ENCODE data around the gene PLAC1.
A peak's percentile ranks its signal among the peaks of the same experiment; 100 is the strongest.

Gene PLAC1

GRCh38 chrX:134571796-134572195 lies 86.5 kb downstream of the PLAC1 start:
- no peak for DNase-seq

GRCh38 chrX:134570899-134571298 lies 87.4 kb downstream of the PLAC1 start:
- no peak for DNase-seq

GRCh38 chrX:134570509-134570846 lies 87.8 kb downstream of the PLAC1 start:
- no peak for DNase-seq

- no peak for DNase-seq
These were observed 89.0 kb downstream of the PLAC1 start for GRCh38 chrX:134569306-134569705.

GRCh38 chrX:134568285-134569016 lies 89.8 kb downstream of the PLAC1 start:
- no peak for DNase-seq

GRCh38 chrX:134566506-134566905 lies 91.8 kb downstream of the PLAC1 start:
- no peak for DNase-seq

GRCh38 chrX:134562002-134562401 lies 96.3 kb downstream of the PLAC1 start:
- DNase-seq: no peak

- no peak for DNase-seq
These were observed 100.1 kb downstream of the PLAC1 start for GRCh38 chrX:134558133-134558532.

- DNase-seq: no peak
These were observed 104.0 kb downstream of the PLAC1 start for GRCh38 chrX:134554291-134554690.

- DNase-seq: no peak
These were observed 105.9 kb downstream of the PLAC1 start for GRCh38 chrX:134552351-134552750.

GRCh38 chrX:134551376-134552048 lies 106.8 kb downstream of the PLAC1 start:
- DNase-seq: no peak

GRCh38 chrX:134548257-134549201 lies 109.7 kb downstream of the PLAC1 start:
- DNase-seq: no peak

- no peak for DNase-seq
These were observed 111.1 kb downstream of the PLAC1 start for GRCh38 chrX:134547047-134547679.

GRCh38 chrX:134546187-134546586 lies 112.1 kb downstream of the PLAC1 start:
- DNase-seq: no peak

- DNase-seq: no peak
These were observed 112.8 kb downstream of the PLAC1 start for GRCh38 chrX:134545510-134545909.

- no peak for DNase-seq
These were observed 113.6 kb downstream of the PLAC1 start for GRCh38 chrX:134544513-134545151.

GRCh38 chrX:134544135-134544512 lies 114.1 kb downstream of the PLAC1 start:
- DNase-seq: no peak

GRCh38 chrX:134543288-134543687 lies 115.0 kb downstream of the PLAC1 start:
- no peak for DNase-seq

- DNase-seq: peak; percentile 55
These were observed 115.8 kb downstream of the PLAC1 start for GRCh38 chrX:134542485-134542884.

- DNase-seq: no peak
These were observed 116.4 kb downstream of the PLAC1 start for GRCh38 chrX:134541906-134542305.

GRCh38 chrX:134538316-134538715 lies 120.0 kb downstream of the PLAC1 start:
- no peak for DNase-seq

- no peak for DNase-seq
These were observed 120.9 kb downstream of the PLAC1 start for GRCh38 chrX:134537179-134537955.

Measured in NCI-H345 (cell line).